ENCODE results near the gene IDE. TPM values are rescaled to one million over a fixed set of nuclear protein-coding genes. Genes with fewer than 3 reads are reported as not detected.

IDE gene
- total RNA-seq, 1 donor from 2014 or later = 41.6 TPM

DNA sequence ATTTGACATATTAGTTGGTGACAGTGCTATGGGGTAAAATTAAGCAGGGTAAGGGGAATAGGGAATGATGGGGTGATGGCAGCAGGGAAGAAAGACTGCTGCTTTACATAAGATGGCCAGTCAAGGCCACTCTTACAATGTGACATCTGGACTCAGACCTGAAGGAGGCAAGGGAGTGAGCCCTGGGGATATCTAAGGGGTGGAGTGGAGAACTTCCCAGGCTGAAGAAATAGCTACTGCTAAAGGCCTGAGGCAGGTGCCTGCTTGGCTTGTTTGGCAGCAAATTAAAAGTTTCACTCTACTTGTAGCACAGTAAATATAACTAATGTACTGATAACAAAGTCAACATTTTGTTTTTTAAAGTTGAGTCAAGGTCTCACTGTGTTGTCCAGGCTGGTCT is 93.5 kb downstream of the IDE start:
- TF ChIP-seq CTCF (IDR thresholded peaks at IDR 0.05; ENCODE audit: unreplicated experiment) = no peak
- H3K4me1 Mint-ChIP-seq (ENCODE audit: unreplicated experiment) = no peaks in the 10 kb centered on the region
- DNase-seq (ENCODE audit: low spot score) = no peak
- H3K9me3 Mint-ChIP-seq (ENCODE audit: unreplicated experiment) = no peaks in the 10 kb centered on the region
- H3K27ac Mint-ChIP-seq (ENCODE audit: unreplicated experiment) = no peak overlapping the region
- H3K4me3 Mint-ChIP-seq (ENCODE audit: unreplicated experiment) = no peak overlapping the region
- H3K27me3 Mint-ChIP-seq (ENCODE audit: unreplicated experiment) = no peaks in the 10 kb centered on the region
- peaks cover 3% of the 10 kb centered on the region for H3K36me3 Mint-ChIP-seq (ENCODE audit: low read depth, unreplicated experiment)

DNA sequence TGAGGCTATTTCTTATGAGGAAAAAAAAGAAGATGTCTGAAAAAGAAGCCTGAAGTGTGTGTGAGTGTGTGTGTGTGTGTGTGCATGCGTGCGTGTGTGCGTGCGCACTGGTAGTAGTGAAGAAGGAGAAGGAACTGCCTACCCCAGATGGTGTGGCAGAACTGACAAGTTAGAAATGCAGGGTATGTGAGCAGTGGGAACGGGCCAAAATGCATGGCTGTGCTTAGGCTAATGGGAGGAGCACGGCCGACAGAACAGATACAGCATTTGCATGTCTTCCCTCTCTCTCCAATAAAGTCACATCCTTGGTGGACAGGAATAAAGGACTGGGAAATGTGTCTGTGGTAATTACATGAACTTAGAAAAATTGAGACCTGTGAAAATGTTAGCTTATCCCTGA is 94.3 kb downstream of the IDE start:
- Mint-ChIP-seq H3K4me3 (ENCODE audit: unreplicated experiment) (no peak overlapping the region), H3K4me1 (ENCODE audit: unreplicated experiment) (no peaks in the 10 kb centered on the region), H3K9me3 (ENCODE audit: unreplicated experiment) (no peaks in the 10 kb centered on the region), H3K27me3 (ENCODE audit: unreplicated experiment) (no peaks in the 10 kb centered on the region), H3K36me3 (ENCODE audit: low read depth, unreplicated experiment) (peaks cover 3% of the 10 kb centered on the region), H3K27ac (ENCODE audit: unreplicated experiment) (no peak overlapping the region)
- TF ChIP-seq CTCF (IDR thresholded peaks at IDR 0.05; ENCODE audit: unreplicated experiment) = no peak
- no peak for DNase-seq (ENCODE audit: low spot score)

- no peak overlapping the region for H3K27ac Mint-ChIP-seq (ENCODE audit: unreplicated experiment)
- peaks cover 3% of the 10 kb centered on the region for H3K36me3 Mint-ChIP-seq (ENCODE audit: low read depth, unreplicated experiment)
- no peak for TF ChIP-seq CTCF (IDR thresholded peaks at IDR 0.05; ENCODE audit: unreplicated experiment)
- H3K27me3 Mint-ChIP-seq (ENCODE audit: unreplicated experiment) = no peaks in the 10 kb centered on the region
- no peak for DNase-seq (ENCODE audit: low spot score)
- no peaks in the 10 kb centered on the region for H3K4me1 Mint-ChIP-seq (ENCODE audit: unreplicated experiment)
- no peaks in the 10 kb centered on the region for H3K9me3 Mint-ChIP-seq (ENCODE audit: unreplicated experiment)
- no peak overlapping the region for H3K4me3 Mint-ChIP-seq (ENCODE audit: unreplicated experiment)
Observed at GRCh38 chr10:92478536-92478935, 95.4 kb downstream of the IDE start.

DNA sequence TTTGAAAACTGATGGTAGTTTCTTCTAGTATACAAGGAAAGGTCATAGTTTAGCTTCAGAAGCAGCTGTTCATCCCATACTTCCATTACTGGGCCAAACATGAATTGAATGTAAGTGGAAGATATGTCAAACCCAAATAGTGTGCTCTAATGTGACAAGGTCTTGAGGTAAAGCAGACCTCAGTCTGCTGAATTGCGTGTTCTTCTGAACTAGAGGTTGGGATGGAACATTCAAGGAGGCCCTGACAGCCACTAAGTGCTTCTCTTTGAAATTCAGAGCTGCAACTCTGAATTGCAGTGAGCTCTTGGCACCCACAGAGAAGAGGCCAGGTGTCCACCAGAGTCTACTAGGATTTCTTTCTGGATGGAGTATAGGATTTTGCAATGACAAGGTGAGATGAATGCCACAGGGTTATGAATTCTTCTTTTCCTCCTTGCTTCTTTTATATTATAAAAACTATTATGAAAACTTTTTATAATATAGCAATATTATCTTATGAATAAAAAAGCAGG is 98.5 kb downstream of the IDE start:
- Mint-ChIP-seq H3K9me3 (ENCODE audit: unreplicated experiment) (no peaks in the 10 kb centered on the region), H3K4me1 (ENCODE audit: unreplicated experiment) (no peaks in the 10 kb centered on the region), H3K27ac (ENCODE audit: unreplicated experiment) (no peak overlapping the region), H3K4me3 (ENCODE audit: unreplicated experiment) (no peak overlapping the region), H3K27me3 (ENCODE audit: unreplicated experiment) (no peaks in the 10 kb centered on the region), H3K36me3 (ENCODE audit: low read depth, unreplicated experiment) (no peaks in the 10 kb centered on the region)
- TF ChIP-seq CTCF (IDR thresholded peaks at IDR 0.05; ENCODE audit: unreplicated experiment) = no peak
- no peak for DNase-seq (ENCODE audit: low spot score)

- DNase-seq (ENCODE audit: low spot score) = no peak
- peaks cover 1% of the 10 kb centered on the region for H3K27me3 Mint-ChIP-seq (ENCODE audit: unreplicated experiment)
- H3K9me3 Mint-ChIP-seq (ENCODE audit: unreplicated experiment) = no peaks in the 10 kb centered on the region
- H3K27ac Mint-ChIP-seq (ENCODE audit: unreplicated experiment) = no peak overlapping the region
- H3K4me1 Mint-ChIP-seq (ENCODE audit: unreplicated experiment) = no peaks in the 10 kb centered on the region
- peaks cover 17% of the 10 kb centered on the region for H3K36me3 Mint-ChIP-seq (ENCODE audit: low read depth, unreplicated experiment)
- TF ChIP-seq CTCF (IDR thresholded peaks at IDR 0.05; ENCODE audit: unreplicated experiment) = no peak
- H3K4me3 Mint-ChIP-seq (ENCODE audit: unreplicated experiment) = no peak overlapping the region
Observed at GRCh38 chr10:92470026-92470425, 103.9 kb downstream of the IDE start.
